DND-41 (cell line): Measurements from ENCODE around the gene EFCC1.

Source experiments
- ATAC-seq: fragments of 200-7000 bp; cut with Tn5 transposase; 3 replicates; pipeline ENCODE4 v1.9.1; 2021; ENCODE audit warnings: low read depth; ENCODE audit not compliant: insufficient read depth
- DNase-seq: peaks from one replicate; pipeline ENCODE4 v3.0.0-alpha.2; 2020
- H2AFZ ChIP-seq: 2 replicates; pipeline ENCODE4 v1.6.0; 2012; ENCODE audit warnings: low read depth, low read length
- H3K27ac ChIP-seq: 2 replicates; pipeline ENCODE4 v1.5.1; 2012; ENCODE audit warnings: low read length, inconsistent platforms
- H3K27me3 ChIP-seq: fragments of 200-600 bp; sonication (generic); 2 replicates; pipeline ENCODE4 v1.6.0; 2012; ENCODE audit warnings: low read length, mild to moderate bottlenecking, inconsistent platforms; ENCODE audit not compliant: insufficient read depth, poor library complexity
- H3K36me3 ChIP-seq: 2 replicates; pipeline ENCODE4 v1.5.1; 2012; ENCODE audit warnings: low read length, inconsistent platforms; ENCODE audit not compliant: insufficient read depth
- H3K4me1 ChIP-seq: 2 replicates; pipeline ENCODE4 v1.5.1; 2012; ENCODE audit warnings: mild to moderate bottlenecking, low read length; ENCODE audit not compliant: insufficient read depth
- H3K4me2 ChIP-seq: 2 replicates; pipeline ENCODE4 v1.6.0; 2012; ENCODE audit warnings: mild to moderate bottlenecking, moderate library complexity, low read length, inconsistent platforms; ENCODE audit not compliant: insufficient read depth
- H3K4me3 ChIP-seq, 2 experiments: fragments of 200-600 bp in 1 of 2; shearing (Covaris generic) in 1 of 2; 2 replicates each; pipeline ENCODE4 v1.5.1; 2012 to 2016; ENCODE audit warnings: inconsistent platforms in 2 of 2, low read length in 2 of 2, mild to moderate bottlenecking in 2 of 2, low read depth in 1 of 2, moderate library complexity in 1 of 2
- H3K79me2 ChIP-seq: 2 replicates; pipeline ENCODE4 v1.6.0; 2012; ENCODE audit warnings: low read length, inconsistent platforms; ENCODE audit not compliant: insufficient read depth
- H3K9ac ChIP-seq: 2 replicates; pipeline ENCODE4 v1.6.0; 2012; ENCODE audit warnings: low read depth, mild to moderate bottlenecking, inconsistent platforms, low read length, moderate library complexity
- H3K9me3 ChIP-seq: 2 replicates; pipeline ENCODE4 v1.5.1; 2012; ENCODE audit warnings: low read length, moderate library complexity, mild to moderate bottlenecking, inconsistent platforms; ENCODE audit not compliant: insufficient read depth, severe bottlenecking
- H4K20me1 ChIP-seq: 2 replicates; pipeline ENCODE4 v1.6.0; 2012; ENCODE audit warnings: low read length; ENCODE audit not compliant: insufficient read depth
- CTCF ChIP-seq: IDR thresholded peaks from 2 replicates; pipeline ENCODE4 v1.5.1; 2012; ENCODE audit warnings: borderline replicate concordance, low read length, moderate library complexity, mild to moderate bottlenecking; ENCODE audit not compliant: poor library complexity, severe bottlenecking; ENCODE audit errors: extremely low read depth
- EZH2 ChIP-seq: IDR thresholded peaks from 3 replicates; pipeline ENCODE4 v1.6.1; 2012; ENCODE audit warnings: borderline replicate concordance, low read depth, mild to moderate bottlenecking, moderate library complexity, low read length, inconsistent platforms; ENCODE audit not compliant: severe bottlenecking

EFCC1 gene

GRCh38 chr3:129033151-129033550 lies 32.0 kb downstream of the EFCC1 start:
- H3K9ac ChIP-seq = no peak overlapping the region
- no peaks in the 10 kb centered on the region for H3K4me1 ChIP-seq
- ATAC-seq (no peak), DNase-seq (no peak)
- H3K27ac ChIP-seq = no peak overlapping the region
- TF ChIP-seq CTCF (no peak), EZH2 (no peak)
- no peaks in the 10 kb centered on the region for H3K27me3 ChIP-seq
- H2AFZ ChIP-seq = no peak overlapping the region
- no peaks in the 10 kb centered on the region for H3K36me3 ChIP-seq
- H3K4me3 ChIP-seq = no peak overlapping the region
- H3K79me2 ChIP-seq = no peaks in the 10 kb centered on the region
- no peaks in the 10 kb centered on the region for H3K9me3 ChIP-seq
- no peak overlapping the region for H3K4me2 ChIP-seq
- no peaks in the 10 kb centered on the region for H4K20me1 ChIP-seq

- Histone ChIP-seq H3K36me3 (no peaks in the 10 kb centered on the region), H4K20me1 (no peaks in the 10 kb centered on the region), H3K27me3 (no peaks in the 10 kb centered on the region), H3K4me3 (no peak overlapping the region), H3K79me2 (no peaks in the 10 kb centered on the region), H3K27ac (no peak overlapping the region), H3K9ac (no peak overlapping the region), H3K4me2 (no peak overlapping the region), H2AFZ (no peak overlapping the region), H3K4me1 (no peaks in the 10 kb centered on the region), H3K9me3 (no peaks in the 10 kb centered on the region)
- ATAC-seq (no peak), DNase-seq (no peak)
- TF ChIP-seq EZH2 = no peak
- no peak for TF ChIP-seq CTCF
Observed at GRCh38 chr3:129033633-129034321, 32.7 kb downstream of the EFCC1 start.

GRCh38 chr3:129034642-129035041 lies 33.5 kb downstream of the EFCC1 start:
- no peak overlapping the region for H3K9ac ChIP-seq
- DNase-seq (peak; percentile 27), ATAC-seq (peak; percentile 58; the same call in 2 of the 3 replicates)
- H3K79me2 ChIP-seq = no peaks in the 10 kb centered on the region
- no peaks in the 10 kb centered on the region for H4K20me1 ChIP-seq
- no peaks in the 10 kb centered on the region for H3K9me3 ChIP-seq
- H3K4me3 ChIP-seq = no peak overlapping the region
- no peak overlapping the region for H3K27ac ChIP-seq
- no peaks in the 10 kb centered on the region for H3K4me1 ChIP-seq
- H2AFZ ChIP-seq = peak overlapping the region; percentile 25; the same call in 1 of the 2 replicates
- no peak for TF ChIP-seq EZH2
- no peak for TF ChIP-seq CTCF
- H3K36me3 ChIP-seq = no peaks in the 10 kb centered on the region
- H3K27me3 ChIP-seq = no peaks in the 10 kb centered on the region
- H3K4me2 ChIP-seq = no peak overlapping the region
